HUES48 (cell line): ENCODE data around the gene RIMKLA.

Experiments
- H3K27ac ChIP-seq: one replicate; pipeline ENCODE4 v1.7.0; 2013; ENCODE audit warnings: low read depth, low read length, inconsistent platforms
- H3K27me3 ChIP-seq: 2 replicates; pipeline ENCODE4 v1.6.1; 2013; ENCODE audit warnings: mild to moderate bottlenecking, low read length; ENCODE audit not compliant: control insufficient read depth, insufficient read depth
- H3K36me3 ChIP-seq: 2 replicates; pipeline ENCODE4 v1.6.1; 2013; ENCODE audit warnings: low read length; ENCODE audit not compliant: control insufficient read depth, insufficient read depth
- H3K4me1 ChIP-seq: 2 replicates; pipeline ENCODE4 v1.6.1; 2013; ENCODE audit warnings: mild to moderate bottlenecking, low read length; ENCODE audit not compliant: control insufficient read depth, insufficient read depth
- H3K4me3 ChIP-seq: 2 replicates; pipeline ENCODE4 v1.5.1; 2013; ENCODE audit warnings: mild to moderate bottlenecking, low read depth, low read length
- H3K9ac ChIP-seq: 2 replicates; pipeline ENCODE4 v1.6.1; 2013; ENCODE audit warnings: mild to moderate bottlenecking, low read depth, low read length, moderate library complexity
- H3K9me3 ChIP-seq: 2 replicates; pipeline ENCODE4 v1.6.1; 2013; ENCODE audit warnings: low read length; ENCODE audit not compliant: control insufficient read depth, insufficient read depth

The RIMKLA gene

DNA sequence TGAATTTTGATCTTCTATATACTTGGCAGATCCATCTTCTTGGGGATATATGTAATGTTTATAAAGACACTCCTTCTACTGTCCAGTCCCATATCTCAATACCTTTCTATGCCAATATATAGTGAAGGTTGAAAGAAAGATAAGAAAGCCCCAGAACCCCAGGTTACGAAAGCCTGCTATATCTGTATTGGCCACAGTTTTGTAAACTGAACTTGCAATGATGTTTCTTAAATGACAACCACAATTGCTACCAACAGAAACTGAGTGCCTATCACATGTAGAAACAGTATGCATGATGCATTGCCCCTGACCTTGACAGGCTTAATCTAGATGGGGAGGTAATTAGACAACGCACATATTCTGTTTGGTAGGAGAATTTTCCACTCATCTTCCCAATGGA lies 7.8 kb upstream of the RIMKLA start:
- H3K36me3 ChIP-seq, result no peaks in the 10 kb centered on the region
- H3K4me1 ChIP-seq, result no peaks in the 10 kb centered on the region
- no peaks in the 10 kb centered on the region for H3K9me3 ChIP-seq
- no peak overlapping the region for H3K4me3 ChIP-seq
- H3K9ac ChIP-seq, result no peak overlapping the region
- H3K27ac ChIP-seq, result no peak overlapping the region
- no peaks in the 10 kb centered on the region for H3K27me3 ChIP-seq

DNA sequence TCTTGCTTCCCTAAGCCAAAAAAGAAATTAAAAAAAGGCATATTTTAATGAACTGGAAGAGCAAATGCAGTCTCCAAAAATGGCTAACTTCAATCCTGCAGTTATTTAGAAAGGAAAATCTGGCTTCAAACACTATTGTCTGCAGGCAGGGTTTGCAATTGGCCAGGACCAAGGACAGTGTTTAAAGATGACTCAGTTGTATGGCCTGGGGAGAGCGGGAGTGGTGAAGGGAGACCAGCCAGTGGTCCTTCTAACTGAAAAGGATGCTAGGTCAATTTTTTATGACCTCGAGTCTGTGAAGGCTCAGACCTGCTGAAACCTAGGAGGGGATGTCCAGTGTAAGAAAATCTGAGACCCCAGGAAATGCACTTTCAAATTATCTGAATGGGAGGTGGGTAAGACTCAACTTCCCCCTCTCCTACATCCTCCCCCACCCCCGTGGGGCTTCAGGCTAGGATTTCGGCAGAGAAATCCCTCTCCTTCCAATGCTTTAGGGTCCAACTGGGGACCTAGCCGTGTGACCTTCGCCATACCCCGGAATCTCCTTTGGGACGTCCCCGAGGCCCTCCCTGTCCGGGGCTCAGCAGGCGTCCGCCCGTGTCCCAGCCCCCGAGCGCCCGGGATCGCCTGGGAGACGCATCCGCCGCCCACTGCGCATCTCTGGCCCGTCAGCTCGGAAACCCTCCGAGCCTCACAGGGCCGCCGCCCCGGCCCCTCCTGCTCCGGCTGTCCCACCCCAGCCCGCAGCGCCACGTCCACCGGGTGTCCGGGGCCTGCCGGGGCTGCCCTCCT lies 602 bp upstream of the RIMKLA start:
- H3K4me3 ChIP-seq, result peak overlapping the region; percentile 85
- H3K4me1 ChIP-seq, result peaks cover 7% of the 10 kb centered on the region
- H3K27ac ChIP-seq, result no peak overlapping the region
- no peaks in the 10 kb centered on the region for H3K9me3 ChIP-seq
- 0 out of 2 replicates have a peak overlapping the region, but pooled peaks have one; percentile 30 for H3K9ac ChIP-seq
- peaks cover 21% of the 10 kb centered on the region for H3K27me3 ChIP-seq
- no peaks in the 10 kb centered on the region for H3K36me3 ChIP-seq

DNA sequence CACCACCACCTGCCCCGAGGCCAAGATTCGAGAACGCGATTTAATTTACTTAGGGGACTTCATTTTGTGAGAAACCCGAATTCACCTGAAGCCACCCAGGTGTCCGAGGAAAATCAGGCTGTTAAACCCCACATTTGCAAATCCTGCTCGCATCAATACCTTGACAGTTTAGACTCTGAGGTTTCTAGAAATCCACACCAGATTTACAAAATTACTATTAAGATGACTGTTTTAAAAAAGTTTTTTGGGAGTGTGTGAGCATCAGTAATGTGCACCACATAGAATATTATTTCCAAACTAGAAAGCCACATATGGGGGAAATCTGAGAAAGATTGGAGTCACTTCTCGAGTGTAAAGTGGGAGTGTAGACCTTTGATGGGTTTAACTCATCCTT lies 685 bp downstream of the RIMKLA start:
- Histone ChIP-seq H3K36me3 (no peaks in the 10 kb centered on the region), H3K9ac (peak overlapping the region; percentile 32; the same call in 1 of the 2 replicates), H3K4me1 (peaks cover 7% of the 10 kb centered on the region), H3K27ac (no peak overlapping the region), H3K4me3 (peak overlapping the region; percentile 85), H3K9me3 (no peaks in the 10 kb centered on the region), H3K27me3 (peaks cover 21% of the 10 kb centered on the region)

DNA sequence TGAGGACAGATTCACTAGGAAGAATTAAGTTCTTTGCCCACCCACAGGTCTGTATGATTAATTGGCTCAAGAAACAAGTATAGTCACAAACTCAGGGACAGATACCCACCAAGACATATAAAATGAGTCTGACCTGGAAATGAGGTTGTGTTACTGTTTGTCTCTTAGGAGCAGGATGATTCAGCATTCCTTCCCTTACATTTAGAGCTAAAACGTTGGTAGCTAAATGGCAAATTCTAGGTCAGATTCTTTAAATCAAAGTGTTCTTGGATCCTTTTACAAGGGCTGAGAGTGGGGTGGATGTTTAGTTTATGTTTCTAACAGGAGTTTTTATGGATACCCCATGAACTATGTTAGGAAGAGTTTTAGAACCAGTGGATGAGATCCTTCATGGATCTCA lies 4.7 kb downstream of the RIMKLA start:
- Histone ChIP-seq H3K4me1 (peaks cover 5% of the 10 kb centered on the region), H3K27ac (no peak overlapping the region), H3K9me3 (no peaks in the 10 kb centered on the region)

DNA sequence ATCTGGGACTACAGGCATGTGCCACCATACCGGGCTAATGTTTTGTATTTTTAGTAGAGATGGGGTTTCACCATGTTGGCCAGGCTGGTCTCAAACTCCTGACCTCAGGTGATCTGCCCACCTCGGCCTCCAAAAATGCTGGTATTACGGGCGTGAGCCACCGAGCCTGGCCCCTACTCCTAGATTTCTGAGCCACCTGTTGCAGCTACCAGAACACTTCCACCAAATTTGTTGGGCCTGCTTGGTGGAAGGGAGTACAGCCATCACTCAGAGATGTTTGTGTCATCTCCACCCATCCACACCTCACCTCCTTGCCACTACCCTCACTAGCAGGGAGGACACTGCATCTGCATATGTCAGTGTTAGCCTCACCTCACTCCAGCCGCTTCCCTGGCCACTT lies 5.5 kb downstream of the RIMKLA start:
- Histone ChIP-seq H3K4me1 (peaks cover 5% of the 10 kb centered on the region), H3K9ac (no peak overlapping the region)

More for the DNA sequence above, 4.7 kb downstream of the RIMKLA start:
- Histone ChIP-seq H3K36me3 (no peaks in the 10 kb centered on the region), H3K4me3 (no peak overlapping the region), H3K27me3 (peaks cover 19% of the 10 kb centered on the region), H3K9ac (no peak overlapping the region)

DNA sequence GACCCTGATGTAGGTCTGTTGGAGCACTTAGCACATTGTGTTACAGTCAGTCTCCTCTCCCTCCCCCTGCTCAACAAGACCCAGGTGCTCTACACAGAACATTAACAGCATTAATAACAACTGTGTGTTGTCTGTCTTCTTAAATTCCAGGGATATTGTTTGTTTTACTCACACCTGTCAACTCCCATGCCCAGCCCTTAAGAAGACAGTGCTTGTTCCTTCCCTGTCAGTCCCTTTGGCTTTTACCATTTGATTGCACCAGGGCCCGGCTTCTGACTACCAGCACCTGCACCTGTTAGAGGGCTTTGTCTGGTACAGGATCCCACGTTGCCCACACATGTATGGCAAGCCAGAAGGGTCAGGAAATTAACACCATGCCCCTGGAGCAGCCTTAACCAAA lies 11.7 kb downstream of the RIMKLA start:
- H3K9ac ChIP-seq, result no peak overlapping the region

More for the DNA sequence above, 5.5 kb downstream of the RIMKLA start:
- H3K9me3 ChIP-seq, result no peaks in the 10 kb centered on the region
- no peak overlapping the region for H3K4me3 ChIP-seq
- H3K36me3 ChIP-seq, result no peaks in the 10 kb centered on the region
- peaks cover 17% of the 10 kb centered on the region for H3K27me3 ChIP-seq
- H3K27ac ChIP-seq, result no peak overlapping the region

DNA sequence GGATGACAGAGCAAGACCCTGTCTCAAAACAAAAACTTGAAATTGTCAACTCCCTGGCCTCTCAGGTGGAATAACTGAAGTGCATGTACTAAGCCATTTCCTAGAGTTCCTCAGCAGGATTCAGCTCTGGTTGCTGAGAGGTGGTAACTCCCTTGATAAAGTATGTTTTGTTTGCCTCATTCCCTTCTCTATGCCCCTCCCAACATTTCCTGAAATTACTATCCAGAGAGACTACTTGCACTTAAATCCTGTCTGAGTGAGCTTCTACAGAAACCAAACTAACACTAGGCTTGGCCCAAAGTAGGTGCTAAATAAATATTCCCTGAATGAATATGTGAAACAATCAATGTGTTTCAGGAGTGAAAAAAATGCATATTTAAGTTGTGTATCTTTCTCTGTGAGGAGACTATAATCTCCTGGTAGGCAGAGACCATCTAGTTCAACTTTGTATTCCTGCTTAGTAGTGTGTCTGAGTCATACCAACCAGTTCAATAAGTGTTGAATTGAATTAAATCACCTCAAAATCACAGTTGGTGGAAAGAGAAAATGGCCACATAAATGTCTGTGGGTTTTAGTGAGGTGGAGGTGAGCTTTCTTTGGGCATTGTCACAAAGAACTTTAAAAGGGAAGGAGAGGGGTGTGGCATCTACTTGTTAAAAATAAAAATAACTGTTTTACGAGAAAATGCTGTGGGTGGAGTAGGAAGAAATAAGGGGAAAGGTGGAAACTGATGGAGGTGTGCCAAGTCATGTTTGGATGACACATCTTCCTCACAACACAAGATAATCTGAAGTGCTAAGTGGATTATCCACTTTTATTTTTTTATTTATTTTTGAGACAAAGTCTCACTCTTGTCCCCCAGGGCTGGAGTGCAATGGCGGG lies 12.6 kb downstream of the RIMKLA start:
- H3K9me3 ChIP-seq, result no peaks in the 10 kb centered on the region
- H3K27ac ChIP-seq, result no peak overlapping the region
- H3K9ac ChIP-seq, result no peak overlapping the region
- H3K4me3 ChIP-seq, result no peak overlapping the region
- H3K4me1 ChIP-seq, result no peaks in the 10 kb centered on the region
- H3K36me3 ChIP-seq, result no peaks in the 10 kb centered on the region
- no peaks in the 10 kb centered on the region for H3K27me3 ChIP-seq

More for the DNA sequence above, 11.7 kb downstream of the RIMKLA start:
- no peak overlapping the region for H3K27ac ChIP-seq
- H3K36me3 ChIP-seq, result no peaks in the 10 kb centered on the region
- no peaks in the 10 kb centered on the region for H3K4me1 ChIP-seq
- H3K9me3 ChIP-seq, result no peaks in the 10 kb centered on the region
- no peak overlapping the region for H3K4me3 ChIP-seq
- no peaks in the 10 kb centered on the region for H3K27me3 ChIP-seq

DNA sequence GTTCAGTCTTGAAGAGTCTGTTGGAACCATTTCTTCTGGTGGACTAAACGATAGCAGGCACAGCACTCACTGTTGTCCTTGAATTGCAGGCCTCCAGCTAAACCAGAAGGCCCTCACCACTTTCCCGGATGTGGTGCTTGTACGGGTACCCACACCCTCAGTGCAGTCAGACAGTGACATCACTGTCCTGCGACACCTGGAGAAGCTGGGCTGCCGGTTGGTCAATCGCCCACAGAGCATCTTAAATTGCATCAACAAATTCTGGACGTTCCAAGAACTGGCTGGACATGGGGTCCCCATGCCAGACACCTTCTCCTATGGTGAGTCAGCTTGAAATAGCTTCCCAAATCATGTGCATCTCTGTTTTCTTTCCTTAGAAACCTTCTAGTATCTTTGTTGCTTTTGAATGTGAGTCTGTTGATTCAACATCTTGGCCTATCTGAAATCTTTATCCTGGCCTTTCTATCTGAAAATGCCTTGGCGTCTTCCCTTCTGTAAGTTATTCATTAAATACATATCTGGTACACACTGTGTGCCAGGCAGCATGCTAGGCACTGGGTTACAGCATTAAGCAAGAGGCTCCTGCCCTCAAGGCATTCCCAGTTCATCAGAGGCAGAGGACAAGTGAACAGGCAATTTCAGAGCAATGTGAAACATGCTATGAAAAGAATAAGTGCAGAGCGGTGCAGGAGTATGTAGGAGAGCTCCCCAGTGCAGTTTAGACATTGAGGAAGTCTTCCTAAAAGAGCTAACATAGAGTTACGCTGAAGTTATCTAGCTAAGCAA lies 18.9 kb downstream of the RIMKLA start:
- Histone ChIP-seq H3K27ac (no peak overlapping the region), H3K36me3 (0 out of 2 replicates have a peak, but pooled peaks cover 3% of the 10 kb centered on the region), H3K27me3 (no peaks in the 10 kb centered on the region), H3K9ac (no peak overlapping the region), H3K9me3 (no peaks in the 10 kb centered on the region), H3K4me1 (no peaks in the 10 kb centered on the region), H3K4me3 (no peak overlapping the region)

DNA sequence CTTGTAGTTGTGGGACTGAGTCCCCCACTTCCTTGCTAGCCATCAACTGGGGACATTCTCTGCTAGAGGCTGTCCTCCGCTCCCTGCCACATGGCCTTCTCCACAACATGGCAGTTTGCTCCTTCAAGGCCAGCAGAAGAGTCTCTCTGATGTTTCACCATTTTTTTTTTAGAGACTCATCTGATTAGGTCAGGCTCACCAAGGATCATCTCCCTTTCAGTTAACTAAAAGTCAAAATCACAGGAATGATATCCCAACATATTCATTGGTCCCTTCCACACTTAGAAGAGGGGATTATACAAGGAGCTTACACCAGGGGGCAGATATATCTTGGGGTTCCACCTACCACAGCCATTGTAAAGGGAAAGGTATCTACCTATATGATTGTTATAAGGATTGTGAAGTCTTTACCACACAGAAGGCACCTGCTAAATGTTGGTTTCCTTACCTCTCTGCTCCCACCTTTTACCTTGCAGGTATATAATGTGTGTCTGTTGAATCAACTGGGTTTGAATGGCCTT lies 23.3 kb downstream of the RIMKLA start:
- Histone ChIP-seq H3K9ac (no peak overlapping the region), H3K9me3 (no peaks in the 10 kb centered on the region), H3K27ac (no peak overlapping the region), H3K4me3 (no peak overlapping the region), H3K27me3 (no peaks in the 10 kb centered on the region), H3K4me1 (no peaks in the 10 kb centered on the region), H3K36me3 (peaks cover 3% of the 10 kb centered on the region; the same call in 1 of the 2 replicates)
